Measurements from ENCODE around the gene HLTF.

Gene HLTF

DNA sequence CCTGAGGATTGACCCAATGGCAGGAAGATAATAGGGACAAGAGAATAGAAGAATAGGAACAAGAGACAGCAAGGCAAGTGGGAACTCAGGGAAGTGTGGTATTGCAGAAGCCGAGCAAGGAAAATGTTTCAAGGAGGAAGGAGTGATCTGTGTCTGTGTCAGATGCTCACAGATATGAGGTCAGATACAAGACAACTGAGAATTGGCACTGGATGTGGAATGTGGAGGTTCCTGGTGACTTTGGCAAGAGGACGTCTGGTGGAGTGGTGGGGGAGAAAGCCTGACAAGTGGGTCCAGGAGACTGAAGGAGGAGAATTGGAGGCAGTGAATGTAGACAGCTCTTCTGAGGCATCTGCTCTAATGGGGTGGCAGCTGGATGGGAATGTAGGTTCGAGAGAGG, 70.9 kb downstream of the HLTF start:
- H3K9me3 Mint-ChIP-seq, result no peaks in the 10 kb centered on the region
- peaks cover 52% of the 10 kb centered on the region for H3K36me3 Mint-ChIP-seq (ENCODE audit: low read depth)
- H3K4me3 Mint-ChIP-seq, result no peak overlapping the region
- H3K27ac Mint-ChIP-seq, result peak overlapping the region; percentile 36
- H3K4me1 Mint-ChIP-seq (ENCODE audit: low read depth), result peaks cover 7% of the 10 kb centered on the region
- H3K27me3 Mint-ChIP-seq, result no peaks in the 10 kb centered on the region

DNA sequence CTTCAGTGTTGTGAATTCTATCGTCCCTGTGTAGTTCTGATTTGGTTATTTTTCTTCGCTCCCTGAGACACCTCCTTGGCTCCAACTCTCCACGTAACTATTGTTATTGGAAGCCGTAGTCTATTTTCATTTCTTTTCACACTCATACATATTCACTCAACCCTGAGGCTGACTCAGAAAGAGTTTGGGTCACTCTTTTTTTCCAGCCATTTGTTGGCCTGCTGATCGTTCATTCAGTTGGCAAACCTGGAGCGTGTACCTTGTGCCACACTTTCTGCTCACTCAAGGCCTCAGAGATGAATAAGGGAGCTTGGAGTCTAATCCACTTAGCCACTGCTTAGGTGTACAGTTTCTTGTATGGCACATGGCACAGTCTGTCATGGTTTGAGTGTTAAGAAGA, 72.6 kb downstream of the HLTF start:
- H3K9me3 Mint-ChIP-seq, result no peaks in the 10 kb centered on the region
- no peak overlapping the region for H3K4me3 Mint-ChIP-seq
- H3K4me1 Mint-ChIP-seq (ENCODE audit: low read depth), result peaks cover 9% of the 10 kb centered on the region
- H3K27me3 Mint-ChIP-seq, result no peaks in the 10 kb centered on the region
- H3K36me3 Mint-ChIP-seq (ENCODE audit: low read depth), result peaks cover 57% of the 10 kb centered on the region
- H3K27ac Mint-ChIP-seq, result no peak overlapping the region

GRCh38 chr3:149011676-149012075, 74.7 kb downstream of the HLTF start:
- peaks cover 6% of the 10 kb centered on the region for H3K4me1 Mint-ChIP-seq (ENCODE audit: low read depth)
- no peaks in the 10 kb centered on the region for H3K9me3 Mint-ChIP-seq
- H3K36me3 Mint-ChIP-seq (ENCODE audit: low read depth), result peaks cover 69% of the 10 kb centered on the region
- H3K27ac Mint-ChIP-seq, result no peak overlapping the region
- no peaks in the 10 kb centered on the region for H3K27me3 Mint-ChIP-seq
- H3K4me3 Mint-ChIP-seq, result no peak overlapping the region

DNA sequence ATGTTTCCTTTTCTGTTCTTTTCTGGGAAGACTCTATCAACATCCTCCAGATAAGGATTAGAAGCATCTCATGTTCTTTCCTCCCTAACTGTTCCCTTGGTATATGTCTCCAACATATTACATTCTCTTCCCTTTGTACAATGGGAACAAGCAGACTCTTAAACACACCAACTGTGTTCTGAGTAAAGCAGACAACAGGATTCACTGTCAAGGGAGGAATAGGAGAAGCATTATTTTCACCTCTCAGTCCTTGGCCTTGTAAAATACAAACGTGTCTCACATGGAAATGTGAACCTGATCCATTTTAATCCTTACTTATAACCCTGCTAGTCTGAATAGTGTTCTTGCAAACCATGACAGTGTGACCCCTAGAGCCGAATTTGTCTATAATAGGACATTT, 75.4 kb downstream of the HLTF start:
- no peak overlapping the region for H3K27ac Mint-ChIP-seq
- peaks cover 6% of the 10 kb centered on the region for H3K4me1 Mint-ChIP-seq (ENCODE audit: low read depth)

GRCh38 chr3:149010504-149010951, 75.8 kb downstream of the HLTF start:
- Mint-ChIP-seq H3K4me1 (ENCODE audit: low read depth) (peaks cover 6% of the 10 kb centered on the region), H3K9me3 (no peaks in the 10 kb centered on the region), H3K36me3 (ENCODE audit: low read depth) (peaks cover 75% of the 10 kb centered on the region), H3K27me3 (no peaks in the 10 kb centered on the region), H3K4me3 (no peak overlapping the region), H3K27ac (no peak overlapping the region)

More for the DNA sequence above, 75.4 kb downstream of the HLTF start:
- Mint-ChIP-seq H3K4me3 (no peak overlapping the region), H3K9me3 (no peaks in the 10 kb centered on the region), H3K27me3 (no peaks in the 10 kb centered on the region), H3K36me3 (ENCODE audit: low read depth) (peaks cover 74% of the 10 kb centered on the region)

DNA sequence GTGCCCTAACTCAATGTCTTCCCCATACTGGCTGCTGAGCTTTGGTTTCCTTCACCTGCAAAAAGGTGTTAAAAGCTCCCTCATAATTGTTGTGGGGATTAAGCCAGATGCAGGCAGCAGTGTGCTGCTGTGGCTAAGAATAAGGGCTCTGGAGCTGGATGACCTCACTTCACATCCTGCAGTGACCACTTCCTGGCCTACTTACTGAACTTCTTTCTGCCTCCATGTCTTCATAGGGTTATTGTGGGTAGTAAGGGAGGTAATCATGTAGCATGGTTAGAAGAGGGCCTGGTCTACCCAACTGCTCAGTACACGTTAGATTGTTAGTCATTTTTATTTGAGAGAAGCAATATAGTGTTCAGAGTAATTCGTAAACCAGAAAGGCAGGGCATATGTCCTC, 76.6 kb downstream of the HLTF start:
- Mint-ChIP-seq H3K27me3 (no peaks in the 10 kb centered on the region), H3K4me3 (no peak overlapping the region), H3K27ac (peak overlapping the region; percentile 29), H3K36me3 (ENCODE audit: low read depth) (peaks cover 70% of the 10 kb centered on the region), H3K4me1 (ENCODE audit: low read depth) (peaks cover 6% of the 10 kb centered on the region), H3K9me3 (no peaks in the 10 kb centered on the region)

- Mint-ChIP-seq H3K4me1 (ENCODE audit: low read depth) (peaks cover 13% of the 10 kb centered on the region), H3K27me3 (no peaks in the 10 kb centered on the region), H3K4me3 (no peak overlapping the region), H3K9me3 (no peaks in the 10 kb centered on the region), H3K27ac (no peak overlapping the region), H3K36me3 (ENCODE audit: low read depth) (peaks cover 65% of the 10 kb centered on the region)
These were observed 78.6 kb downstream of the HLTF start for GRCh38 chr3:149007567-149008257.

DNA sequence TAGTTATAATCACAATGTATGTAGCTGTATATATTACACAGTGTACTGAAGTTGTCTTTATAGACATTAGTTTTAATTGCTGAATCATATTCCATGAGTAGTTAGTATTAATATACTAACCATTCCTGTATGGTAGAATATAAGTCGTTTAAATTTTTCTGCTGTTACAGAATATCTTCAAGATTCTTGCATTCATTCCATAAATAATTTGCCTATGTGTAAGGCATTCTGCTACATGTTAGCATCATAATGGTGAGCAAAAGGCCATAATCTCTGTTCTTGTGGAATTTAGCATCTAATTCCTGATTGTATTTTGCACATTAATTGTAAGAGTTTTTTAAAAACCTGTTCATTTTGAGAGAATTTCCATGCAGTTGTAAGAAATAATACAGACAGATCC, 80.9 kb downstream of the HLTF start:
- Mint-ChIP-seq H3K4me3 (no peak overlapping the region), H3K9me3 (no peaks in the 10 kb centered on the region), H3K27me3 (no peaks in the 10 kb centered on the region), H3K4me1 (ENCODE audit: low read depth) (peaks cover 13% of the 10 kb centered on the region), H3K27ac (no peak overlapping the region), H3K36me3 (ENCODE audit: low read depth) (peaks cover 58% of the 10 kb centered on the region)

DNA sequence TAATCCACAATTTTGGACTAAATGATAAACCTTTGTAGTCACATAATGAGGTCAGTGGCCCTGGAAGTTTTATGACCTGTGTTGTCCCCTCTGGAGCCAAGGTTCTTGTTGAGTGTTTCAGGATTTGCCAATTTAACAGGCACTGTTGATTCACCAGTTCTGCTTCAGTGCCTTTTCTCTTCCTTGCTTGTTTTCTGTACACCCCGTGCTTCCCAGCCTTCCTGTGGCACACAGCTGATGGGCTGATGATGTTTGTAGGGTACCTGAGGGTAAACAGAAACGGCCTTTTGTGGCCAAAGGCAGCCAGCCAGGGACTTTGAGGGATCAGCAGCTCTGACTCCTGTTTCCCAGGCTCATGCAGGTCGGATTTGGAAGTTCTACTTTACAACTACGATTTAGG, 81.7 kb downstream of the HLTF start:
- Mint-ChIP-seq H3K27ac (no peak overlapping the region), H3K36me3 (ENCODE audit: low read depth) (peaks cover 59% of the 10 kb centered on the region)

DNA sequence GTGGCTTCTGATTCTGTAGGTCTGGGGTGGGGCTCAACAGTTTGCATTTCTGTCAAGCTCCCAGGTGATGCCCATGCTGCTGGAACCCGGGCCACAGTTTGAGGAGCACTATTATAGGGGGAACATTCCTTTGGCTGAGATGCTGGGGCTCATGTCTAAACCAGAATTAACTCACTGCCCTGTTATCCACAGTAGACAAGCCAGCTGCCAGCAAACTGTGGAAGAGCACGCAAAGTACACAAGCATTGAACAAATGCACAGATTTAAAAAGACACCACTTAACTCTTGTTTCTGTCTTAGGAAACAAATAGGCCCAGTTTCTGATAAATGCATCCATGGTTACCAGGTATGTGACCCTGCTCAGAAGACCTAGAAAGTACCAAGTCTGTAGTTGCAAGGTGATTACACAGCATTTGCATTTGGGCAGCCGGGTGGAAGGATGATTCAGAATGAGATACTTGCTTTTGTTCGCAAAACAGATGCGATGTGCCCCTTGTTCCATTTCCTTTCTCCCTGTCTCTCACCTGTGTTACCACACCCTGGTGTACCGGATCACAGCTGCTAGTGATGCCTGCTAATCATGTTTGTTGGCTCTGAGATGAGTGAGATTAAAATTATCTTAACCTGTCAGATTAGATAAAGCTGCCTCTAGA, 82.6 kb downstream of the HLTF start:
- Mint-ChIP-seq H3K27ac (no peak overlapping the region), H3K36me3 (ENCODE audit: low read depth) (peaks cover 60% of the 10 kb centered on the region), H3K4me1 (ENCODE audit: low read depth) (peaks cover 19% of the 10 kb centered on the region), H3K9me3 (no peaks in the 10 kb centered on the region), H3K27me3 (no peaks in the 10 kb centered on the region), H3K4me3 (no peak overlapping the region)

More for the DNA sequence above, 81.7 kb downstream of the HLTF start:
- H3K9me3 Mint-ChIP-seq, result no peaks in the 10 kb centered on the region
- no peak overlapping the region for H3K4me3 Mint-ChIP-seq
- H3K27me3 Mint-ChIP-seq, result no peaks in the 10 kb centered on the region
- peaks cover 14% of the 10 kb centered on the region for H3K4me1 Mint-ChIP-seq (ENCODE audit: low read depth)

DNA sequence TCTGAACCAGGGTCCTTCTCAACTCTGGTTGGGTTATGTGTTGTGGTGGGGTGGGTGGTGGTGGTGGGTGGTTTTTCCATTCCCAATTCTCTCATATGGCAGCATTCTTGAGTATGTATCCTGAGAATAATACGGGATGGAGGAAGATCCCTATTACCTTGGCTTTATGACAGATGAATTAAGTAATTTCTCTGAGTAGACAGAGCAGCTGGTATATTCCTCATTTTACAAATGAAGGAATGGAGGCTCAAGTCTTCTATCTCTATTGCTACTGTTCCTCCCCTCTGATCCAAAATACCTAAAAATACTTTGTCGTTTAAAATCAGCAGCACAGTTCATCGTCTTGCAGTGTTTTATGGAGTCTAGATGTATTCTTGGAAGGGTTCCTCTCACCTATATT, 84.6 kb downstream of the HLTF start:
- Mint-ChIP-seq H3K4me1 (ENCODE audit: low read depth) (peaks cover 28% of the 10 kb centered on the region), H3K27me3 (no peaks in the 10 kb centered on the region), H3K9me3 (no peaks in the 10 kb centered on the region), H3K4me3 (no peak overlapping the region), H3K36me3 (ENCODE audit: low read depth) (peaks cover 55% of the 10 kb centered on the region), H3K27ac (no peak overlapping the region)

DNA sequence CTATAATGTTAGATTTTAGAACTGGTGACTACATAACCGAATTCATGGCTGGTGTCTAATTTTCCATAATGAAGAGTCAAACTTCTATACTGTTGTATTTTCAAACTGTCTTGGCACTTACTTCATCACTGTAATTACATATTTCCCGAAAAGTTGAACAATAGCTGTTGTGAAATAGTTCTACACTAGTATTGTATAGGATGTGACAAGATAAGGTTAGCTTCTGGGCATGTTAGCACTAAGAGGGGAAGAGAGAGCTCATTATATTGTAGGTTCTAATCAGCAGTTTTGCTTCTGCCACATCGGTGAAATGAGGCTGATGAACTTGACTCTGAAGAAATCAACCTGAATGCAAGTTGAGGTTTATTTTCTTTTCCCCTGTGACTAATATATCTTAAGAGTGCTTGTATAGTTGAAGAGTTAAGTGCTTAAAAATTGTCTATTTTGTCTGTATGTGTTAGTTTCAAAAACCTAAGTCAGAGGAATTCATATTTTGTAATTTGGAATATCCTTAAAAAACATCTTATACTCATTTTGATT, 86.1 kb downstream of the HLTF start:
- H3K4me3 Mint-ChIP-seq, result no peak overlapping the region
- H3K4me1 Mint-ChIP-seq (ENCODE audit: low read depth), result peaks cover 28% of the 10 kb centered on the region
- no peaks in the 10 kb centered on the region for H3K27me3 Mint-ChIP-seq
- peaks cover 60% of the 10 kb centered on the region for H3K36me3 Mint-ChIP-seq (ENCODE audit: low read depth)
- no peaks in the 10 kb centered on the region for H3K9me3 Mint-ChIP-seq
- no peak overlapping the region for H3K27ac Mint-ChIP-seq

DNA sequence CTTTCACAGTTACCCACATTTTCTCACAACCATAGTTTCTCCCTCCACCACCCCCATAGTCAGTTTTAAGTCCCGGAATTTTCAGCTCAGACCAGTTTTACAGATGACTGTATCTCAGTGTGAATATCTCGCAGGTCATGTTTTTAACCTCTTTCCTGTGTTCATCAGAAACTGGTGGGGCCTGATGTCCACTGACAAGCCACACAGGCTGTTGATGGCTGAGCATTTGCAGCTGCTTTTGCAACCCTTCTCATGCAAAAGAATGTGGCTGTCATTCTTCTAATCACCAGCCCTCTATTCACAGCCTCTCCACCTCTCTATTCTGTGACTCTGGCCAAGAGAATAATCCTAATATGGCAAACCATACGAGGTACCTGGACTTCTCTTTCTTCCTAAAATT, 86.5 kb downstream of the HLTF start:
- Mint-ChIP-seq H3K4me3 (no peak overlapping the region), H3K27me3 (no peaks in the 10 kb centered on the region), H3K4me1 (ENCODE audit: low read depth) (peaks cover 28% of the 10 kb centered on the region), H3K27ac (no peak overlapping the region), H3K9me3 (no peaks in the 10 kb centered on the region), H3K36me3 (ENCODE audit: low read depth) (peaks cover 63% of the 10 kb centered on the region)

DNA sequence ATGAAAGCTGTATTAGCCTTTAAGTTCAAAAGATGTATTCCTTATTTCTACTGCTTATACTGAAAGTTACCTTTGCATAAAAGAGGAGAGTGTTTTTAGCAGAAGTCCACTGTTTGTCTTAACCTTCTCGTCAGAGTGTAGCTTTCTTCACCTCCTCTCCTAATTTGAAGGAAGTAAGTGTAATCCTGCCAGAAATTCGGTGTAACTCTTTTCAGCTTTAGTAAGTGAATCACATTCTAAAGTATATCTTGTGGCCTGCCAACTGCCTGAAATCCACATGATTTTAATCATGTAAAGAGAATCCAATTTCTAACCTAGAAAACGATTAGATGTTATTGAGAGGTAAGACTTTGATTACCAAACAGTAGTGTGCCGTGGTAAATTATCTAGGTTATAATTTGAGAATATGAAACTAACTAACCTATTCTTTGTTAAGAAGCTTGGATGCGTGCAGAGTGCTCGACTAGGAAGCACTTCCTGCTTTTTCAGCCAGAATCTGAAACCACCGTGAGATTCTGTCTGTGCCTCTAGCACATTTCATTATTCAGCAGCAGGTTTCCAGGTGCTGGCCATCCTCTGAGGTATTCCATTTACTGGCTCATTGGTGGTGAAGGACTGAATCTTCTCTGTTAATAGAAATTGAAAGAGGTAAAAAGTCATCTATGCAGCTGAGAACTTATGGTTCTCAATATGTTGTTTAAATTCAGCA, 87.5 kb downstream of the HLTF start:
- Mint-ChIP-seq H3K4me1 (ENCODE audit: low read depth) (peaks cover 25% of the 10 kb centered on the region), H3K27ac (peak overlapping the region; percentile 29), H3K36me3 (ENCODE audit: low read depth) (peaks cover 56% of the 10 kb centered on the region), H3K4me3 (peak overlapping the region; percentile 18), H3K9me3 (no peaks in the 10 kb centered on the region), H3K27me3 (no peaks in the 10 kb centered on the region)

GRCh38 chr3:148998297-148998696, 88.0 kb downstream of the HLTF start:
- Mint-ChIP-seq H3K27ac (no peak overlapping the region), H3K36me3 (ENCODE audit: low read depth) (peaks cover 55% of the 10 kb centered on the region), H3K27me3 (no peaks in the 10 kb centered on the region), H3K9me3 (no peaks in the 10 kb centered on the region), H3K4me1 (ENCODE audit: low read depth) (peaks cover 27% of the 10 kb centered on the region), H3K4me3 (no peak overlapping the region)

Measured in stimulated activated naive CD8-positive, alpha-beta T cell treated with anti-CD3 and anti-CD28 coated beads, Interleukin-15, Interleukin-2, amounts not matched to agents 100 ng/mL and 50 ng/mL, for 24 hours (primary cell).